PC-9 (cell line): ENCODE data around the gene ESR1.

Experiments
- CTCF ChIP-seq: fragments of 200-600 bp; sonication (generic); conservative IDR thresholded peaks from 2 replicates; pipeline ENCODE4 v1.6.1; 2017; ENCODE audit warnings: mixed run types, antibody characterized with exemption, mild to moderate bottlenecking, moderate library complexity
- EZH2 ChIP-seq: fragments of 200-600 bp; sonication (generic); IDR thresholded peaks from 2 replicates; pipeline ENCODE4 v1.8.0; 2017; ENCODE audit warnings: antibody characterized with exemption, low read depth

GRCh38 chr6:151963001-151963400, 155.5 kb downstream of the ESR1 start:
- no peak for TF ChIP-seq CTCF
- no peak for TF ChIP-seq EZH2
